Measurements from ENCODE around the gene ICAM3.
A peak's percentile ranks its signal among the peaks of the same experiment; 100 is the strongest.
"Not testable (repeated sequence)": the region's sequence is repeated elsewhere in the genome, so short reads cannot be mapped to it uniquely, and the experiment has no call there.

Gene ICAM3, protein sequence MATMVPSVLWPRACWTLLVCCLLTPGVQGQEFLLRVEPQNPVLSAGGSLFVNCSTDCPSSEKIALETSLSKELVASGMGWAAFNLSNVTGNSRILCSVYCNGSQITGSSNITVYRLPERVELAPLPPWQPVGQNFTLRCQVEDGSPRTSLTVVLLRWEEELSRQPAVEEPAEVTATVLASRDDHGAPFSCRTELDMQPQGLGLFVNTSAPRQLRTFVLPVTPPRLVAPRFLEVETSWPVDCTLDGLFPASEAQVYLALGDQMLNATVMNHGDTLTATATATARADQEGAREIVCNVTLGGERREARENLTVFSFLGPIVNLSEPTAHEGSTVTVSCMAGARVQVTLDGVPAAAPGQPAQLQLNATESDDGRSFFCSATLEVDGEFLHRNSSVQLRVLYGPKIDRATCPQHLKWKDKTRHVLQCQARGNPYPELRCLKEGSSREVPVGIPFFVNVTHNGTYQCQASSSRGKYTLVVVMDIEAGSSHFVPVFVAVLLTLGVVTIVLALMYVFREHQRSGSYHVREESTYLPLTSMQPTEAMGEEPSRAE

DNA sequence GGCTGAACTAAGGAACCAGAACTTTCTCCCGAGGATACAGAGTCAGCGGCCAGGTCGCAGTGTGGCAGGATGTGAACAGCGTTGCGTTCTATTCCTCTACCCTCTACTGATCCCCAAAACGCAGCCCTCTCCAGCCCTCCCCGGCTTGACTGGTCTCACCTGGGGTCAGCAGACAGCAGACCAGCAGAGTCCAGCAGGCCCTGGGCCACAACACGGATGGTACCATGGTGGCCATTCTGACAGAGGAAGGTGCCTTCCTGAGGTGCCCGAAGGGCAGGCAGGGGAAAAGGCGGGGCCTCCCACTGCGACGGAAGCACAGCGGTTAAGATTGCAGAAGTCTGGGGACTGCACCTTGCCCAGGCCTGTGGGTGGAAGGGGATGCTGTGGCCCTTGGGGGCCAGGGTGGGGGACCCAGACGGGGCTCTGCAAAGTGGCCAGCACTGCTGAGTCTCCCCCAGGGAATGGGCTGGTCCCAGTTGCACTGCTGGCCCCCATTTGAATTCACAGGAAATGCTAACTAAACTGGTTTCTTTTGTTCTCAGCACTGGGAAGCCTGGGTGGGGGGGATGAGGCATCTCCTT, at the start of gene ICAM3:
Gene ICAM3, minus strand, starts transcription at position 245 of the 581 bp plus-strand sequence. Its CDS starts 10 bp downstream, at position 235.
- no peak for DNase-seq (ENCODE audit: low read depth)
- TF ChIP-seq, protein P1, sequence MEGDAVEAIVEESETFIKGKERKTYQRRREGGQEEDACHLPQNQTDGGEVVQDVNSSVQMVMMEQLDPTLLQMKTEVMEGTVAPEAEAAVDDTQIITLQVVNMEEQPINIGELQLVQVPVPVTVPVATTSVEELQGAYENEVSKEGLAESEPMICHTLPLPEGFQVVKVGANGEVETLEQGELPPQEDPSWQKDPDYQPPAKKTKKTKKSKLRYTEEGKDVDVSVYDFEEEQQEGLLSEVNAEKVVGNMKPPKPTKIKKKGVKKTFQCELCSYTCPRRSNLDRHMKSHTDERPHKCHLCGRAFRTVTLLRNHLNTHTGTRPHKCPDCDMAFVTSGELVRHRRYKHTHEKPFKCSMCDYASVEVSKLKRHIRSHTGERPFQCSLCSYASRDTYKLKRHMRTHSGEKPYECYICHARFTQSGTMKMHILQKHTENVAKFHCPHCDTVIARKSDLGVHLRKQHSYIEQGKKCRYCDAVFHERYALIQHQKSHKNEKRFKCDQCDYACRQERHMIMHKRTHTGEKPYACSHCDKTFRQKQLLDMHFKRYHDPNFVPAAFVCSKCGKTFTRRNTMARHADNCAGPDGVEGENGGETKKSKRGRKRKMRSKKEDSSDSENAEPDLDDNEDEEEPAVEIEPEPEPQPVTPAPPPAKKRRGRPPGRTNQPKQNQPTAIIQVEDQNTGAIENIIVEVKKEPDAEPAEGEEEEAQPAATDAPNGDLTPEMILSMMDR (conservative IDR thresholded peaks at IDR 0.05; ENCODE audit: low read depth, low read length) = no peak
- no peak within 1 kb of the TSS for H3K4me3 ChIP-seq (ENCODE audit: low read length)

- H3K4me3 ChIP-seq (ENCODE audit: low read length) = no peak overlapping the region
- no peak for DNase-seq (ENCODE audit: low read depth)
- TF ChIP-seq, protein P1 (conservative IDR thresholded peaks at IDR 0.05; ENCODE audit: low read depth, low read length) = peak; percentile 98
These were observed 49.5 kb upstream of the ICAM3 start for GRCh38 chr19:10388957-10389356.

GRCh38 chr19:10384580-10384979, 45.2 kb upstream of the ICAM3 start:
- no peak for DNase-seq (ENCODE audit: low read depth)
- TF ChIP-seq, protein P1 (conservative IDR thresholded peaks at IDR 0.05; ENCODE audit: low read depth, low read length) = no peak
- no peak overlapping the region for H3K4me3 ChIP-seq (ENCODE audit: low read length)

DNA sequence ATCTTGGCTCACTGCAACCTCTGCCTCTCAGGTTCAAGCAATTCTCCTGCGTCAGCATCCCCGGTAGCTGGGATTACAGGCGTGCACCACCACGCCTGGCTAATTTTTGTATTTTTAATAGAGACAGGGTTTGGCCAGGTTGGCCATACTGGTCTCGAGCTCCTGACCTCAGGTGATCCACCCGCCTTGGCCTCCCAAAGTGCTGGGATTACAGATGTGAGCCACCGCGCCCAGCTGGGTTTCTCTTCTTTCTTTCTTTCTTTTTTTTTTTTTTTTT, 43.7 kb upstream of the ICAM3 start:
- H3K4me3 ChIP-seq (ENCODE audit: low read length); DNase-seq (ENCODE audit: low read depth): not testable (repeated sequence)

- DNase-seq (ENCODE audit: low read depth) = peak; percentile 92
- TF ChIP-seq, protein P1 (conservative IDR thresholded peaks at IDR 0.05; ENCODE audit: low read depth, low read length) = no peak
- H3K4me3 ChIP-seq (ENCODE audit: low read length) = peak within 1 kb of the TSS; percentile 97
These were observed 41.1 kb upstream of the ICAM3 start, which contains the start of gene TYK2 for GRCh38 chr19:10380313-10381102. Gene TYK2, minus strand, starts transcription at chr19:10380572. Its CDS starts 2,166 bp downstream, at chr19:10378406.

DNA sequence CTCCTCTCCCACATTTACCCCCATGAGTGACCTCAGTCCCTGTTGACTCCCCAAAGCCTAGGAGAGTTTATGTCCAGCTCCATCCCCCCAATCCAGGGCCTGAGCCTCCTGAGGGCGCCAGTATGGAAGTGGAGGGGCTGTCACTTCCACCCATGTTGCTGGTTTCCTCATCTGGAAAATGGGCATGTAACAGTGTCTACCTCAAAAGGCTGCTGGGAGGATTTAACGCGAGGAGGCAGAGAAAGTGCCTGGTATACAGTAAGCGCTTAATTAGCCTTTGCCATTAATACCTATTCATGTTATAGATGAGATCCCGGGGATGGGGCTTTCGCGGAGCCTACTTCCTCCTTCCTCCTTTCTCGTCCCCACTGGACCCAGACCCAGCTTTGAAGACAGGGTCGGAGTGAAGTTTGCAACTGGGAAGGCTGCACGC, 40.5 kb upstream of the ICAM3 start:
- TF ChIP-seq, protein P1 (conservative IDR thresholded peaks at IDR 0.05; ENCODE audit: low read depth, low read length) = no peak
- H3K4me3 ChIP-seq (ENCODE audit: low read length) = peak overlapping the region; percentile 97
- no peak for DNase-seq (ENCODE audit: low read depth)

DNA sequence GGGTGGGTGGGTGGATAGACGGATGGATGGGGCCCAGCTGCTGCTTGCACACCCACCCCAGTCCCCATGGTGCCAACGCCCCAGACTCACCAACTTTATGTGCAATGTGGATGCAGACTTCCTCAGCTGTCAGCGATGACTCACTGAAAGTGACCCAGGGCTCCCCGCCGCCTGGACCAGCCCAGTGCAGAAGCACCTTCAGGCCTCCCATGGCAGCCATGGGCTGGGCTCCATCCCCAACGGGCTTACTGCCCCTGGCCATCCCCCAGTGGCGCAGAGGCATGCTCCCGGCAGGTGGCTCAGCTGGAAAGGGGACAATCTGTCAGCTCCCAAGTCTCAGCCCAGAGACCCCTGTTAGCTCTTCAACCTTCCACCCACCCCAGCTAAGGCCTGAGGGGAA, 38.7 kb upstream of the ICAM3 start:
- TF ChIP-seq, protein P1 (conservative IDR thresholded peaks at IDR 0.05; ENCODE audit: low read depth, low read length) = no peak
- DNase-seq (ENCODE audit: low read depth) = no peak
- no peak overlapping the region for H3K4me3 ChIP-seq (ENCODE audit: low read length)

GRCh38 chr19:10377140-10377640, 37.8 kb upstream of the ICAM3 start:
- H3K4me3 ChIP-seq (ENCODE audit: low read length); DNase-seq (ENCODE audit: low read depth): not testable (repeated sequence)

Data from retinal pigment epithelial cell (primary cell).